OCI-LY1 (cell line): ENCODE data around the gene APBA1.

Experiments
- EZH2 ChIP-seq: fragments of 200-600 bp; sonication (generic), shearing (Covaris generic); IDR thresholded peaks from 2 replicates; pipeline ENCODE4 v1.8.0; 2017; ENCODE audit warnings: borderline replicate concordance, mixed run types, mild to moderate bottlenecking, antibody characterized with exemption, low read length, moderate library complexity, mixed read lengths
- TF ChIP-seq, protein P1 (sequence below): fragments of 200-600 bp; sonication (generic), shearing (Covaris generic); IDR thresholded peaks from 2 replicates; pipeline ENCODE4 v1.5.1; 2017; ENCODE audit warnings: mild to moderate bottlenecking, antibody characterized with exemption, low read length, moderate library complexity, mixed read lengths

DNA sequence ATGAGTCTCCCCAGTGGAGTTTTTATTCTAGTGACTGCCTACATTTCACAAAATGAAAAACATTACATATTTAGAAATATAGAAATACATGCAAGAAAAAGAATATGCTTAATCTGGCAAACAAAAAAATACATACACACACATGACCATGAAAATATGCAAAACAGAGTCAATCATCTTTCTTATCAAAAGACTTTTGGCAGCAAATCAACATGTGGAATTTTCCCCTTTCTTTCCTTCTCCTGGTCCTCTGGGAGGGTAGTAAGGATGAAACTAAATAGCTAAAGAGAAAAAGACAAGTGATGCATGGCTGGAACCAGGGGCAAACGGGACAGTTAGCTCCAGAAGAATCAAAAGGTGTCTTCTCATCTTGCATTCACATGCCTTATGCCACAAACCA lies 69.4 kb downstream of the APBA1 start:
- TF ChIP-seq, protein P1, sequence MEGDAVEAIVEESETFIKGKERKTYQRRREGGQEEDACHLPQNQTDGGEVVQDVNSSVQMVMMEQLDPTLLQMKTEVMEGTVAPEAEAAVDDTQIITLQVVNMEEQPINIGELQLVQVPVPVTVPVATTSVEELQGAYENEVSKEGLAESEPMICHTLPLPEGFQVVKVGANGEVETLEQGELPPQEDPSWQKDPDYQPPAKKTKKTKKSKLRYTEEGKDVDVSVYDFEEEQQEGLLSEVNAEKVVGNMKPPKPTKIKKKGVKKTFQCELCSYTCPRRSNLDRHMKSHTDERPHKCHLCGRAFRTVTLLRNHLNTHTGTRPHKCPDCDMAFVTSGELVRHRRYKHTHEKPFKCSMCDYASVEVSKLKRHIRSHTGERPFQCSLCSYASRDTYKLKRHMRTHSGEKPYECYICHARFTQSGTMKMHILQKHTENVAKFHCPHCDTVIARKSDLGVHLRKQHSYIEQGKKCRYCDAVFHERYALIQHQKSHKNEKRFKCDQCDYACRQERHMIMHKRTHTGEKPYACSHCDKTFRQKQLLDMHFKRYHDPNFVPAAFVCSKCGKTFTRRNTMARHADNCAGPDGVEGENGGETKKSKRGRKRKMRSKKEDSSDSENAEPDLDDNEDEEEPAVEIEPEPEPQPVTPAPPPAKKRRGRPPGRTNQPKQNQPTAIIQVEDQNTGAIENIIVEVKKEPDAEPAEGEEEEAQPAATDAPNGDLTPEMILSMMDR = no peak
- TF ChIP-seq EZH2 = no peak
